NCI-H1436 (cell line): Measurements from ENCODE around the gene CELF1.

Experiments used
- DNase-seq: peaks from one replicate; lab custom pipeline; 2025; lab: John Stamatoyannopoulos, UW

CELF1 gene

DNA sequence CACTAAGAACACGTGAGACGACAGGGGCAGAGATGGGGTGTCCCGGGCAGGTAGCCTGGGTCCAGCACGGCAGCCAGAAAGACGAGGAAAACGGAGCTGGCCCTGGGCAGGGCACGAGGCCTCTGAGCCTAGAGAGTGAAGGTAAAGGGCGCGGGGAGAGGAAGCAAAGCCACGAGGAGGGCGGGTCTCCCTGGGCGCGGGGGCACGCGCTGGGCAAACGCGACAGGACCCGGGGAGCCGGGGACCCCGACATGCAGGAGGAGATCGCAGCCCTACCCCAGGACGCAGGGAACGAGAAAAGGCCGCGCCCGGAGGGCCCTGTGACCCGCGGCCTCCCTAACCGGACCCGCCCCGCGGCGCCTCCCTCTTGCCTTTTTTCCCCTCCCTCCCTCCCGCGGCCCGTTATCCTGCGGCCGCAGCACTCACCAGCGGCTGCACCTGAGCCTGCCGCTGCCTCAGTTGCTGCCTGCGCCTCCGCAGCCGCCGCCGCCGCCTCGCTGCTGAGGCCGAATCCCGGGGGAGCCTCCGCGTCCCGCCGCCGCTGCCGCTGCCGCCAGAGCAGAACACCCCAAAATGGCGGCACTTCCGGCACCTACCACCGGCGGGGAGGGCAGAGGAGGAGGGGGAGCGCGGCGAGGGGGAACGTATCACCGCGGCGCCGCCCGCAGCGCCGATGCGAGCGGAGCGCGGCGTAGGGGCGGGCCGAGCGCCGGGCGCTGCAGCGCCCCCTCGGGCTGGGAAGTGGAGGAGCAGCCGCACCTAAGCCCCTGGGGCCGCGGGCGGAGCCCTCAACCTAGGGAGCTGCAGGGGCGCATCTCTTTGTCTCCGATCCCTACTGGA, at the start of gene CELF1:
TSS of gene CELF1 (minus strand) at position 567 of the 840 bp plus-strand sequence. CDS start 53,609 bp downstream, outside the sequence.
- DNase-seq = peak; percentile 90

DNA sequence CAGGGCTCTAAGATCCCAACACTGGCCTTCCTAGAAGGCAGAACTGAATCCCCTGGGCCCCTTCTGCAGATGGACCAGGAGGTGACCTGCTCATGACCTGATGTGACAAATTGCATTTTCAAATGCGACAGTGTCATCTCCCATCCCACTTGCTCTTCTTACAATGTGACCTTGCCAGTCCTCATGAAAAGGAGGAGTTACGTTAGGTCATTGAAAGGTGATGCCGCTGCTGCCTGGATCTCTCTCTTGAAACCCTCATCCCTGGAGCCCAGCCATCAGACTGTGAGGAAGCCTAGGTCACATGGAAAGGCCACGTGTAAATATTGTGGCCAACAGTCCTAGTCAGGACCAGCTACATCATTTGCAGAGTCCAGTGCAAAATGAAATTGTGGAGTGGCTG, 47.0 kb upstream of the CELF1 start:
- DNase-seq = no peak

DNA sequence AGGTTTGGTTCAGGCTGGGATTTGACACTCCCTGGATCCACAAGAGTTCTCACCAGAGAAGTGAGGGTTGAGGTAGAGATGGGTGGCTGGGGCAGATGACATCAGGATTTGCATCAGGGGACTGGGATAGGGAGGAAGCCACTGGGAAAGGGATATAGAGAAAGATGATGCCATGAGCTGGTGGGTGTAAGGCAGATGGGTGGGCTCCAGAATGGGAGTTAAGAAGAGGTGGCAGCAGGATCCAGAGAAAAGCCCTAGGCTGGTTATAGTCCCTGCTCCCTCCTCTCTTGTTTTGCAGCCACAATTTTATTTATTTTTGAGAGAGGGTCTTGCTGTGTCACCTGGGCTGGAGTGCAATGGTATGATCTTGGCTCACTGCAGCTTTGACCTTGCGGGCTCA, 43.0 kb upstream of the CELF1 start:
- no peak for DNase-seq

DNA sequence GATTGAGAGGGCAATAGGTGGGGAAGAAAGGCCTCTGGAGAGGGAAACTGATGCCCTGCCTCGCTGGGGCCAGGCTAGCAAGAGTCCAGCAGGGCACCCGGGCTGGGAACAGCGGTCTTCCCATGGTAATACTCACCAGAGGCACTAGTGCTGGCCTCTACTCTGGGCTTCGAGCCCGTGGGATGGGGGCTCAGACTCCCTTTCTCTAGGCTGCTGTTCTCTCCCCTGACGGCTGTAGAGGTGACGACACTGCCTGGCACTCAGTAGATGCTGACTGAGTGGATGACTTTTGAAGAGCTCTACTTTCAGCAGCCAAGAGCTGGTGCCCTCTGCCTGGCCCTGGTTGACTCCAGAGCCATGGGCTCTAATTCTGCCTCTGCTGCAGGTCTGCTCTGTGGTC, 42.1 kb upstream of the CELF1 start:
- no peak for DNase-seq

DNA sequence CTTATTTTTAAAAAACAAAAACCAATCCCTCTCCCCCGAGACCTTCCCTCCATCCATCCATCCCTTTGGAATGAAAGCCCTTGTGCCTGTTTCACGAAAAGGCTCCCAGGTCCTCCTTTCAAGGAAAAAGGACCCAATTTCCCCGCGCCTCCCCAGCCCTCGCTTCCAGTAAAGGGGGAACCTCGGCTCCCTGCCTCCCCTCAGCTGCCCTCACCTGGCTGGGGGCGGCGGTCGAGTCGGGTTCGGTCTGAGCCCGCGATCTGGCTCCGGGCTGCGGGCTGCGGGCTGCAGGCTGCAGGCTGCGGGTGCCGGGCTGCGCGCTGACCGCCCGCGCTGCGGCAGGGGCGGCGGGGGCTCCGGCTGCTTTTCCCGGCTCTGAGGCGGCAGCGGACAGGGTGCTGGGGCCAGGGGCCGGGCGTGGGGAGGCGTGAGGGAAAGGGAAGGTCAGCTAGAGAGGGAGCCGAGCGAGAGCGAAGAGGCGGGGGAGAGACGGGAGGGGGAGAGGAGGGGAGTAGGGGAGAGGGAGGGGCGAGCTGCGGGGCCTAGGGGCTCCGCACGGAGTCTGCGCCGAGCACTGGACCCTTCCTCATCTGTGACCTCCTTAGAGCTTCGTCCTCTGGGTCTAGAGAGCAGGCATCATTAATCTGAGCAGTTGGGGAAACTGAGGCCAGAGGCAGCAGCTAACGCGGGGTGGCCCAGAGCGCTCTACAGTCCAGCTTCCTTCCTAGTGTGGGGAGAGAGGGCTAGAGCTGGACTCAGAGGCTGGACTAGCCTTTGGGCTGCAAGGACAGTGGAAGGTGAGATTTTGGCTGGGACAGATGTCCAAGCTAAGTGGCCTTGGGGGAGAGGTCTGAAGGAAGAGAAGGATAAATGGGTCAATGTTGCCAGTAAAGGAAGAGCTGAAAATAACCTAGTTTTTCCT, 41.3 kb upstream of the CELF1 start, which contains the start of gene C1QTNF4:
TSS of gene C1QTNF4 (minus strand) at position 478 of the 922 bp plus-strand sequence. CDS start 3,601 bp downstream, outside the sequence.
- no peak for DNase-seq

DNA sequence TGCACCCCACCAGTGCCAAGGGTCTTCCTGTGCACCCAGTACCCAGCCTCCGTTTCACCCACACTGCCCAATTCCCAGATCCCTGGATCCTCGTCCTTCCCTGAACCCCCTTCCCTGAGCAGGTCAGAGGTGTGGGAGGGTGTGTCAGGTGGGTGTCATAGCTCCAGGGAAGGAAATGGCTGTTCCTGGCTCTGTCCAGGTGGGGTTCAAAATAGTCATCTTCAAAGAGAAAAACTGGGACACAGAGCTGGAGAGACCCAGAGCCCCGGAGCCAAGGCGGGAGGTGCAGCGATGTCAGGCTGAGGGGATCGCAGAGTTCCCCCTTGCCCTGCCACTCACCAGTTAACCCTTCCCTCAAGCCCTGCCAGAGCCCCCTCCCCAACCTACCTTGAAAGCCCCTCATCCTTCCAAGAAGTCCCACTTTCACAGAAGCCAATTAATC, 40.6 kb upstream of the CELF1 start:
- no peak for DNase-seq

DNA sequence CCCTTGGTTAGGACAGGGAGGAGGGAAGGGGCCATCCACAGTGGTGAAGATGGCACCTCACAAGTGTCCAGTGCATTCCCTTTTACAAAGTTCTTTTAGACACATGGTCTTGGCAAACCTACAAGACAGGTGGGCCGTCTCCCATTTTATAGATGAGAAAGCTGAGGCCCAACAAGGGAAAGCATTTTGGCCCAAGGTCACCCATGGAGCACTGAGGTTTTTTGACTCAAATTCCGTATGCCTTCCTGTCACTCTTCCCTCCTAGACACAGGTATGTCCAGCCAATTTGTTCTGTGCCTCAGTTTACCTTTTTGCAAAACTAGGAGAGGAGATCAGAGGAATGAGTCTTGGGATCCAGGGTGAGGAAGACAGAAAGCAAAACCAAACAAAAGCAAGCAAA, 40.0 kb upstream of the CELF1 start:
- DNase-seq = no peak

DNA sequence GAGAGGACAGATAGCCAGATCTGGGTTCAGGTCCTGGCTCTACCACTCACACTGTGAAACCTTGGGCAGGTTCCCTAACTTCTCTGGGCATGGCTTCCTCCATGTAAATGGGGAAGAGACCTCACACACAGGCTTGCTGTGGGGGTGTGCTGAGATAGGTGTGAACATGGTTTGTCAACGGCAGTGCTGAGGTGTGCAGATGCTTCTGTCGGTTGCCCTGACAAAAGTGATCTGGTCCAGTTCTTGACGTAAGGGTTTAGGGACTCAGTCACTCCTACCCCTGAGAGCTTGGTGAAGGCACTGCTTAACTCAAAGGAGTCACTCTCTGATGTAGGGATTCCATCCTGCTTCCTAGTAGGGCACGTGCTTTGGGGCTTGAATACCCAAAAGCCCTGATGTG, 39.3 kb upstream of the CELF1 start:
- no peak for DNase-seq

DNA sequence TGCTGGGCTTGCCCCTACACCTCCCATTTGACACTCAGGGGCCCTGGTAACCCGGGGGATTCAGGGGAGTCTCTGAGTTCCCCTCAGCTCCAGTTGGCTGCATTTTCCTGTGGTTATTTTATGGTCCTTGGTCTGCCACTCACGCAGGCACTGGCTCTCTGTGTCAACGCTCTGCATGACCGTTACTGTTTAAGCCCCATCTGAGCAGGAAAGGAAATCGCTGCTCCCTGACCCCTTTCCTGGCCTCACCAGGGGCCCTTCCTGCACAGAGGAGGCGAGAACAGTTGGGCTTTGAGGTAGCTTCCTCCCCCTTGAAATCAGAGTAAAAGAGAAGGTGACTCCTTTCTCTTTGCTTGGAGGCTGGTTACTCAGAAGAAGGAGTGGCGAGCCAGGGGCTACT, 38.8 kb upstream of the CELF1 start:
- no peak for DNase-seq

DNA sequence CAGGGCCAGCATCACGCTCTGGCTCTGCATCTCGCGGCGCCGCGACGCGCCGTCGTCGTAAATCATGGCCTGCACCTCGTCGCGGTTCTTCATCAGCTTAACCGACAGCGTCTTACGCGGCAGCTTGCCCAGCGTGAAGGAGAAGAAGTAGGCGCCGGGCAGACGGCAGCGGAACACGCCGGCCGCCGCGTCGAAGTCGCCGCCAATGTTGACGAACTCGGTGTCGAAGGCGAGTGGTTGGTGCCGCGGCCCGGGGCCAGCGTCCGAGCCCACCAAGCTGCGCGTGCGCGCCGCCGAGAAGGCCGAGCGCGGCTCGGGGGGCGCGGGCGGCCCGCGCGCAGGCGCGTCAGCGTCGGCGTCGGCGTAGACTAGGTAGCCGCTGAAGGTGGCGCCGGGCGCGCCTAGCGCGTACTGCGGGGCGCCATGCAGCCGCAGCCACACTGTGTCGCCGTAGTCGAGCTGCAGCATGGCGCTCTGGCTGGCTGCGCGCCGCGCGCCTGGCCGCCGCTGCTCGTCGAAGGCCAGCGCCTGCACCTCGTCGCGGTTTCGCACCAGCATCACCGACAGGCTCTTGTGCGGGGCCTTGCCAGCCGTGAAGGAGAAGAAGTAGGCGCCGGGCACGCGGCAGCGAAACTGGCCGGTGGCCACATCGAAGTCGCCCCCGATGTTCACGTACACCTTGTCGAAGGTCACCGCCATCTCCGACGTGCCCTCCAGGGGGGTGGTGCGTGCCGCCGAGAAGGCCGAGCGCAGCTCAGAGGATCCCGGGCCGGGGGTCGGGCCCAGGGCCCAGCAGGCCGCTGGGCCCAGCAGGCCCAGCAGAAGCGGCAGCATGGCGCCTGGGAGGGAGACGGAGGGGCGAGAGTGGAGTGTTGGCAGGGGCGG, 37.3 kb upstream of the CELF1 start:
- no peak for DNase-seq

DNA sequence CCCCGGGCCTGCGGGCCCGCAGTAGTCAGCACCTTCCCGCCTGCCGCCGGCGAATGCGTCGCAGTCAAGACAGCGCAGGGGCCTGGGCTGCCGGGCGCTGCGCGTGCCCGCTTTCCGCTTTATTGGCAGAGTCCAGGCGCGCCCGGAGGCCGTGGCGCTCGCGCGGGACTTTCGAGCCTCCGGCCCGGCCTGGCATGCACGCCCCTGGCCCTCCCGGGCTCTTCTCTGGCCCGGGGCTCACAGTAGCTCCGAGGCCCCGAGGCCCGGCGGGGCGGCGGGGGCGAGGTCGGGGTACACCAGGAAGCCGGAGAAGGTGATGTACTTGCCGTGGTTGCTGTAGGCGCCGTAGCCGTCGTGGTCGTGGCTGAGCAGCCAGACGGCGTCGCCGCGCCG, 36.6 kb upstream of the CELF1 start:
- no peak for DNase-seq

DNA sequence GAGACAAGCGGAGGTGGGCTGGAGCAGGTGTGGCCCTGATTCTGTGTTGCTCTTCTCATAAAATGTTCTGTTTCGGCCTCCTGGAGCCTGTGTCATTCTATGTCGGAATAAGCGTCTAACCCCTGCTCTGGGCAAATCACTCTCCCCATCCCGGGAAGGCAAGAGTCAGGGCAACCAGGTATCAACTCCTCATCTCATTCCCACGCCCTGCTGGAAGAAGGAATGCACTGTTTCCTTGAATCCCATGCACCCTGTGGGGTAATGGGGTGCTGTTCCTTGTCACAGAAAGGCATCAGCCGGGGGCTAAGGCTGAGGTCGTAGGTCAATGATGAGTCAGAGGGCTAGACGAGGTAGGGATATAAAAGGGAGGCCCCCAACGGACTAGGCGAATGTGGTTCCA, 36.2 kb upstream of the CELF1 start:
- DNase-seq = no peak

DNA sequence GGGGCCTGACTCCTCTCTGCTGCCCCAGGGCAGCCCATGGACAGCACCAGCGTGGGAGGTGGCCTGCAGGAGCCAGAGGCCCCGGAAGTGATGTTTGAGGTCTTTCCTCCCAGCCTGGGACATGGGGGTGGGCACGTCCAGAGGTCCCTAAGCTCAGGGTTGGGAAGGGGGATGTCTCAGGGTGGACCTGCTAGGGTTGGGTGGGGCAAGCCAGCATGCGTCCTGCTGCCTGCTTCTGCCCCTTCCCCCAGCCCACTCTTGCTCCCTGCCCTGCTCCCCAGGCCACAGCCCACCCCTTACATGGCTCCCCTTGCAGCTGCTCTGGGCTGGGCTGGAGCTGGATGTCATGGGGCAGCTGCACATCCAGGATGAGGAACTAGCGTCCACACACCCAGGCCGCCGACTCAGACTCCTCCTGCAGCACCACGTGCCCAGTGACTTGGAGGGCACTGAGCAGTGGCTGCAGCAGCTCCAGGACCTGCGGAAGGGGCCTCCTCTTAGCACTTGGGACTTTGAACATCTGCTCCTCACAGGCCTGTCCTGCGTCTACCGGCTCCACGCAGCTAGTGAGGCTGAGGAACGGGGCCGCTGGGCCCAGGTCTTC, 34.9 kb upstream of the CELF1 start:
- no peak for DNase-seq

DNA sequence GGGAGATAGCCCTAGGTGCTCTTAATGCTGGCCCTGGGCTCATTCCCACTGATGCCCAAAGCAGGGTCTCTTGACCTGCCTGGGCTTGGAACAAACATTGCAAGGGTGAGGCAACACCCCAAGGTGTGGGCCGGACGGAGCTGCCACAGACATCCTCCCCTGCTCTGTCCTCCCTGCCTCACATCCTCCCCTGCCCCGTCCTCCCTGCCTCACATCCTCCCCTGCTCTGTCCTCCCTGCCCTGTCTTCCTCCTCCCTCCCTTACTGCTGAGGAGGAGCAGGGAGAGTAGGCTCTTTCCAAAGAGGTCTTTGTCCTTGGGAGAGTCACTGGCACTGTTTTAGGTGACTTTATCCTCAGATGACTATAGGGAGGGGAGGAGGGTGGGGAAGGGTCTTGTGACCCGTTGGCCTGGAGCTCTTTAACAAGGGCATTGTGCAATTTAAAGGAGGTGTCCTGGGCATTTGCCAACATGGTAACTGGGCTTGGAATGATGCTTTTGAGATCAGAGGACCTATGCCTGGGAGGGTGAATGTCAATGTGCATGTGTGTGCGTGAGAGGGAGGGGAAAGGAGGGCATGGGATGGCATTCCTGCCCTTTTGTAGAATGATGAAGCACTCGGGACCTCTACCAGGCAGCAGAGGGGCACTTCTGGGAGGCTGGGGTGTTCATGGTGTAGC, 34.2 kb upstream of the CELF1 start:
- no peak for DNase-seq

DNA sequence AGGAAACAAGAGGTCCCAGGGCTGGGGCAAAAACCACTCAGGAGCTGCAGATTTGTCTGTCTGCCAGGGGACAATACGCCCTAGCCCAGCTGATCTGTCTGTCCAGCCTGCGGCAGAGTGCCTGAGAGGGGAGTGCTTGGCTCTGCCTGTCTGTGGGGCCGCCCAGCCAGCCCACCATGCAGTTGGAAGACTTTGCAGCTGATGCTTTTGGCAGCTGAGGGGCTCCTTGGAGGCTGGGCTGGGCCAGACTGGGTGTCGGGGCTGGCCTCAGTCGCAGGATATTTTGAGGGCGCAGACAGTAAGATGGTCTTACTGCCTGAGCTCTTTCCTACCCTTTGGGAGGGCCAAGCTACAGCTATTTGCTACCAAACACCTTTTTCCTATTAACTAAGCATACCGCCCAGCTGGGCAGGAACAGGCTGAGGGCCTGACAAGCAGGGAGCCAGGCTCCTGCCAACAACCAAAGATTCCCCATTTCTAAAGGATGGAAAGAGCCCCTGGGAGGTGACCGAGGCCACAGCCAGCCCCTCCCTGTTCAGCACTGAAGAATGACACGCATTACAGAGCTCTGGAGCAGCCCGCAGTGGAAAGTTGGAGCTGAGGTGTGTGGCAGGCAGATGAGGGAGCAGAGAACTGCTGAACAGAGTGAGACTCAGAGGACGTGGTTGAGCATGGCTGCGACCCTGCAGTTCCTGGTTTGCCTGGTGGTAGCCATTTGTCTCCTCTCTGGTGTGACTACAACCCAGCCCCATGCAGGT, 33.3 kb upstream of the CELF1 start, which contains the start of gene FAM180B:
TSS of gene FAM180B (plus strand) at position 581 of the 758 bp plus-strand sequence. CDS start at position 672, 91 bp downstream.
- no peak for DNase-seq

DNA sequence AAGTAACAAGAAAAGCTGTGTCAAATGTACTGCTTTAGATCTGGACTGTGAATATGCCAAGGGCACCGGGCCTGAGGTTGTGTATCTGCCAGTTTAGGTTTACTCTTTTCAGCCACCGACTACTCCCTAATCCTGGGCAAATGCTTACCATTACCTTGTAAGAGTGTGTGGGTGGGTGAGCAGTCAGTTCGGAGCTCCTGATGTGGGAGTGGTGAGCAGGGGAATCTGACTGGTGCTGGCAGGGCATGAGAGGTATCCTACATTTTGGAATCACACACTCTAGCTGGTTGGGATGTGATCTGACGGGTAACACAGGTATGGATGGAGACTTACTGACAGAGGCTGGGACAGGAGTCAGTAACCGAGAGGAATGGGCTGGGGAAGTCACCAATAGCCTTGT, 30.9 kb upstream of the CELF1 start:
- no peak for DNase-seq

DNA sequence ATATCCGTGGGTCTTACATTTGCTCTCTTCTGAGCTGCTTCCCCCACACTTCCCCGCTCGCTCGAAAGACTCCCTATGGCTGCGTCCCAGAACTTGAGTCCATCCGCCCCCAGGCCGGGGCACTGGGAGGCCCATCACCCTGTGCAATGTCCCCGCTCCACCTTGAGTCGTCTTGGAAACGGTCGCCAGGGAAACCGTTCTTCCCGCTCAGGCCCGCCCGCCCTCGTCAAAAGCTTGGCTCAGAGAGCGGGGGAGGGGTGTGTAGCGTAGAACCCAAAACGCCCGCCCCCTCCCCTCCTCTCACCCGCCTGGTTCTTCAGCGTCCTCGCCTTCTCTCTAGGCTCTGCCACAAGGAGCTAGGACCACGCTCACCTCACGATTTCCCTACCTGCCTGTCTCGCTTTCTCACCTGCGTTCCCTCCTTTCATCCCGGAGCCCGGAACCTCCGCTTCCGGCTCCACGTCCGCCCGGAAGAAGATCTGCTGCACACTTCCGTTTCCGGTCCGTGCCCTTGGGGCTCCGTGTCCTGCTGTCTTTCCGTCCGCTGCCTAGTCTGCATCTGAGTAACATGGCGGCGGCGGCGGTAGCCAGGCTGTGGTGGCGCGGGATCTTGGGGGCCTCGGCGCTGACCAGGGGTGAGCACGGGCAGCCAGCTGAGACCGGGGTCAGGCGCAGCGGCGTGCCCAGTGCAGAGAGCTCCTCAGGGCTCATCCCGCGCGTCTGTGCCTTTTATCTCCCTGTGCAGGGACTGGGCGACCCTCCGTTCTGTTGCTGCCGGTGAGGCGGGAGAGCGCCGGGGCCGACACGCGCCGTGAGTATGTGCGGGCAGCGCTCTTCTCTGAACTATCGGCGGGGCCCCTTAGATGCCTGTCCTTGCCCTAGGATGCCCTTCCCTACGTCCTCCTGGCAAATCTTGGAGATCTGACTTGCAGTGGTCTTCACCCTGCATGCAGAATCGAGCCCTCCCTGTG, 25.9 kb upstream of the CELF1 start, which contains the start of the genes KBTBD4 and NDUFS3:
TSS of gene KBTBD4 (minus strand) at position 447 of the 971 bp plus-strand sequence. CDS start at position 428, 19 bp downstream.
TSS of gene NDUFS3 (plus strand) at position 551 of the 971 bp plus-strand sequence. CDS start at position 569, 18 bp downstream.
- DNase-seq = peak; percentile 87

DNA sequence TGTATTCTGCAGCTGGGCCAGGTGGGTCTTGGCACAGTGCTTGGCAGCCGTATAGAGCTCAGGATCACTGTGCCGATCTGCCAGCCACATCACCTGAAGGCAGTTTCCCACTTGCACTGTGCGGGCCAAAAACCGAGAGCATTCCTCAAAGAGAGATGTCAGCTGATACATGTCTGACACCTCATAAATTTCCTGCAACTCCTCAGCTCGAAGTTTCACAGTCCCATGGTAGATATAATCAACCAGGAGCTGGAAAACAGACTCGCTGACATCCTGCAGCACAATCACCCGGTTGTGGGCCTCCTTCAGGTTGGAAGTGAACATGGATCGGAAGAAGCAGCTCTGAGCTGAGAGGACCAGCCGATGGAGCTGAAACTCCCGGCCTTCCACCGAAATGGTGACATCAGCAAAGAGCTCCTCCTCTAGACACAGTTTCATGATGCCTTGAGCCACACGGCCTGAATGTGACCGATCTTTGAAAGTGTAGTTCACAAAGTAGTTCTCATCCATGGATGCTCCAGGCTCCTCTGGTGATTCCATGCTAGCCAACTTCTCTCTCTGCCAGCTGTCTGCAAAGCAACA, 24.6 kb upstream of the CELF1 start:
- DNase-seq = no peak
